Caco-2 (cell line): ENCODE measurements around the gene LTBP1. TPM values are rescaled to one million over a fixed set of nuclear protein-coding genes. Genes with fewer than 3 reads are reported as not detected.

Source experiments
- BruUV-seq: library from RNA; stranded (reverse); fragments of 400-500 nt; replicated peaks from 2 replicates; lab custom pipeline; 2021; lab: Mats Ljungman, UMichigan
- CTCF ChIA-PET: fragments of 300-600 bp; sonication (Branson Sonifier 250); formaldehyde crosslinking; loops from one replicate; lab custom pipeline; 2022; ENCODE audit warnings: antibody characterized with exemption; lab: Charles Lee
- POLR2A ChIA-PET: fragments of 300-600 bp; sonication (Branson Sonifier 250); formaldehyde crosslinking; loops from one replicate; lab custom pipeline; 2022; ENCODE audit warnings: antibody characterized with exemption; lab: Charles Lee
- DNase-seq, 2 experiments: peaks; one replicate each; pipeline versions ENCODE4 v3.0.0 to v3.0.0-alpha.2; 2020 to 2022
- H3K27me3 ChIP-seq: replicated peaks from 2 replicates; pipeline ENCODE4 v1.6.0; 2011; ENCODE audit warnings: low read length; ENCODE audit not compliant: control insufficient read depth, insufficient read depth
- H3K36me3 ChIP-seq: 2 replicates; pipeline ENCODE4 v1.5.1; 2011; ENCODE audit warnings: low read length; ENCODE audit not compliant: control insufficient read depth, insufficient read depth
- H3K4me1 ChIP-seq: fragments of 250-450 bp; sonication (Bioruptor Pico); 2 replicates; pipeline ENCODE4 v1.5.1; 2020; ENCODE audit warnings: mild to moderate bottlenecking
- H3K4me3 ChIP-seq: 2 replicates; pipeline ENCODE4 v1.5.1; 2011; ENCODE audit warnings: low read depth, mild to moderate bottlenecking, control low read depth, low read length
- H3K9me3 ChIP-seq: fragments of 250-450 bp; sonication (Bioruptor Pico); 2 replicates; pipeline ENCODE4 v1.5.1; 2020; ENCODE audit warnings: mild to moderate bottlenecking, moderate library complexity
- H3K27ac Mint-ChIP-seq: one replicate; pipeline ENCODE4 v1.8.0; 2022; ENCODE audit warnings: mixed read lengths; ENCODE audit not compliant: unreplicated experiment
- H3K27me3 Mint-ChIP-seq: one replicate; pipeline ENCODE4 v1.8.0; 2022; ENCODE audit warnings: mixed read lengths; ENCODE audit not compliant: insufficient read depth, unreplicated experiment
- H3K36me3 Mint-ChIP-seq: one replicate; pipeline ENCODE4 v1.8.0; 2022; ENCODE audit warnings: mild to moderate bottlenecking, mixed read lengths; ENCODE audit not compliant: insufficient read depth, unreplicated experiment
- H3K4me1 Mint-ChIP-seq: one replicate; pipeline ENCODE4 v1.8.0; 2022; ENCODE audit warnings: low read depth, mixed read lengths; ENCODE audit not compliant: unreplicated experiment
- H3K4me3 Mint-ChIP-seq: one replicate; pipeline ENCODE4 v1.8.0; 2022; ENCODE audit warnings: mild to moderate bottlenecking, moderate library complexity, mixed read lengths; ENCODE audit not compliant: unreplicated experiment
- H3K9me3 Mint-ChIP-seq: one replicate; pipeline ENCODE4 v1.8.0; 2022; ENCODE audit warnings: mixed read lengths; ENCODE audit not compliant: unreplicated experiment
- CTCF ChIP-seq, 2 experiments: fragments of 200-600 bp in 1 of 2; IDR thresholded peaks; 1 replicate in 1 of 2; 2 replicates in 1 of 2; pipeline versions ENCODE4 v1.5.1 to v1.8.0; 2011 to 2022; ENCODE audit warnings: antibody characterized with exemption in 1 of 2, control low read depth in 1 of 2, inconsistent platforms in 1 of 2, low read depth in 1 of 2, low read length in 1 of 2, mild to moderate bottlenecking in 1 of 2, moderate library complexity in 1 of 2; ENCODE audit not compliant: insufficient read depth in 1 of 2, severe bottlenecking in 1 of 2, unreplicated experiment in 1 of 2
- intact Hi-C: fragments of 100-400 bp; cut with micrococcal nuclease; formaldehyde crosslinking; loops from one replicate; pipeline ENCODE4 v1.10.0; 2022; ENCODE audit not compliant: unreplicated experiment
- total RNA-seq: library from RNA; stranded (reverse); gene quantifications from 2 replicates; pipeline ENCODE4 v1.2.3, GENCODE V29; 2022

LTBP1 gene
- total RNA-seq, 1 experiment from 2014 or later, result 64.2 TPM

GRCh38 chr2:33158482-33159003, 211.8 kb downstream of the LTBP1 start:
- Histone ChIP-seq H3K9me3 (no peaks in the 10 kb centered on the region), H3K4me1 (no peaks in the 10 kb centered on the region), H3K36me3 (no peaks in the 10 kb centered on the region), H3K4me3 (no peak overlapping the region), H3K27me3 (no peaks in the 10 kb centered on the region)
- ChIA-PET CTCF (no interaction called here), POLR2A (no interaction called here)
- Mint-ChIP-seq H3K36me3 (peaks cover 6% of the 10 kb centered on the region), H3K4me3 (no peak overlapping the region), H3K9me3 (no peaks in the 10 kb centered on the region), H3K27ac (no peak overlapping the region), H3K27me3 (no peaks in the 10 kb centered on the region), H3K4me1 (no peaks in the 10 kb centered on the region)
- no peak for TF ChIP-seq CTCF (IDR thresholded peaks at IDR 0.05; ENCODE audit: insufficient read depth in 1 of 2, low read depth in 1 of 2, low read length in 1 of 2, severe bottlenecking in 1 of 2, unreplicated experiment in 1 of 2)
- no peak for DNase-seq
- intact Hi-C loops, result no loop called here
- no TSS peak for BruUV-seq

- no peak overlapping the region for H3K4me3 Mint-ChIP-seq
- POLR2A ChIA-PET, result no interaction called here
- CTCF ChIA-PET, result no interaction called here
- no peak for DNase-seq
- TF ChIP-seq CTCF (IDR thresholded peaks at IDR 0.05; ENCODE audit: insufficient read depth in 1 of 2, low read depth in 1 of 2, low read length in 1 of 2, severe bottlenecking in 1 of 2, unreplicated experiment in 1 of 2), result no peak
- no TSS peak for BruUV-seq
- Histone ChIP-seq H3K9me3 (no peaks in the 10 kb centered on the region), H3K4me3 (no peak overlapping the region), H3K4me1 (no peaks in the 10 kb centered on the region), H3K27me3 (no peaks in the 10 kb centered on the region), H3K36me3 (no peaks in the 10 kb centered on the region)
- no peak overlapping the region for H3K27ac Mint-ChIP-seq
- intact Hi-C loops, result no loop called here
- H3K27me3 Mint-ChIP-seq, result no peaks in the 10 kb centered on the region
- H3K9me3 Mint-ChIP-seq, result no peaks in the 10 kb centered on the region
- H3K36me3 Mint-ChIP-seq, result peaks cover 6% of the 10 kb centered on the region
- no peaks in the 10 kb centered on the region for H3K4me1 Mint-ChIP-seq
Observed at GRCh38 chr2:33160191-33160590, 213.4 kb downstream of the LTBP1 start.

- Histone ChIP-seq H3K9me3 (no peaks in the 10 kb centered on the region), H3K4me1 (no peaks in the 10 kb centered on the region), H3K4me3 (no peak overlapping the region), H3K36me3 (no peaks in the 10 kb centered on the region), H3K27me3 (no peaks in the 10 kb centered on the region)
- Mint-ChIP-seq H3K4me3 (no peak overlapping the region), H3K27ac (no peak overlapping the region), H3K4me1 (peaks cover 7% of the 10 kb centered on the region), H3K27me3 (no peaks in the 10 kb centered on the region), H3K9me3 (no peaks in the 10 kb centered on the region), H3K36me3 (no peaks in the 10 kb centered on the region)
- DNase-seq, result no peak
- ChIA-PET POLR2A (no interaction called here), CTCF (no interaction called here)
- BruUV-seq, result no TSS peak
- intact Hi-C loops, result no loop called here
- no peak for TF ChIP-seq CTCF (IDR thresholded peaks at IDR 0.05; ENCODE audit: insufficient read depth in 1 of 2, low read depth in 1 of 2, low read length in 1 of 2, severe bottlenecking in 1 of 2, unreplicated experiment in 1 of 2)
Observed at GRCh38 chr2:33166287-33166881, 219.6 kb downstream of the LTBP1 start.
